NAMALWA (cell line): ENCODE results near the gene MFNG.
"Not testable (repeated sequence)": the region's sequence is repeated elsewhere in the genome, so short reads cannot be mapped to it uniquely, and the experiment has no call there.

Experiments used
- DNase-seq: peaks from one replicate; pipeline ENCODE4 v3.0.0-alpha.2; 2015; ENCODE audit warnings: low spot score

Gene MFNG

GRCh38 chr22:37472418-37473006 lies 13.7 kb downstream of the MFNG start:
- peak; percentile 62 for DNase-seq

GRCh38 chr22:37471727-37472417 lies 14.3 kb downstream of the MFNG start:
- DNase-seq = peak; percentile 55

- no peak for DNase-seq
Observed at GRCh38 chr22:37470087-37470445, 16.1 kb downstream of the MFNG start.

- no peak for DNase-seq
Observed at GRCh38 chr22:37469416-37470086, 16.6 kb downstream of the MFNG start.

GRCh38 chr22:37468201-37468695 lies 17.9 kb downstream of the MFNG start:
- not testable (repeated sequence) for DNase-seq

- DNase-seq = no peak
Observed at GRCh38 chr22:37467391-37467955, 18.7 kb downstream of the MFNG start.

GRCh38 chr22:37464181-37464580 lies 22.0 kb downstream of the MFNG start:
- DNase-seq = peak; percentile 80

- peak; percentile 42 for DNase-seq
Observed at GRCh38 chr22:37462983-37463382, 23.2 kb downstream of the MFNG start.

- peak; percentile 46 for DNase-seq
Observed at GRCh38 chr22:37462436-37462835, 23.7 kb downstream of the MFNG start.

GRCh38 chr22:37461961-37462360 lies 24.2 kb downstream of the MFNG start:
- no peak for DNase-seq

GRCh38 chr22:37460684-37461083 lies 25.5 kb downstream of the MFNG start:
- no peak for DNase-seq

GRCh38 chr22:37459206-37459605 lies 27.0 kb downstream of the MFNG start:
- no peak for DNase-seq

GRCh38 chr22:37457093-37457893 lies 28.9 kb downstream of the MFNG start:
- peak; percentile 79 for DNase-seq

GRCh38 chr22:37456346-37456745 lies 29.8 kb downstream of the MFNG start:
- no peak for DNase-seq

- DNase-seq = no peak
Observed at GRCh38 chr22:37455896-37456295, 30.3 kb downstream of the MFNG start.

GRCh38 chr22:37454857-37455686 lies 31.1 kb downstream of the MFNG start:
- DNase-seq = no peak

- DNase-seq = no peak
Observed at GRCh38 chr22:37453696-37454095, 32.5 kb downstream of the MFNG start.

- no peak for DNase-seq
Observed at GRCh38 chr22:37451218-37451617, 35.0 kb downstream of the MFNG start.

GRCh38 chr22:37449331-37450001 lies 36.7 kb downstream of the MFNG start:
- no peak for DNase-seq

GRCh38 chr22:37448516-37449127 lies 37.6 kb downstream of the MFNG start:
- DNase-seq = no peak
